IMR-90 (cell line): ENCODE results near the gene GLS. TPM values are rescaled to one million over a fixed set of nuclear protein-coding genes. Genes with fewer than 3 reads are reported as not detected.
A peak's percentile ranks its signal among the peaks of the same experiment; 100 is the strongest.

Experiments
- ATAC-seq: fragments of 200-7000 bp; cut with Tn5 transposase; 2 replicates; pipeline ENCODE4 v1.9.1; 2020; ENCODE audit warnings: low read depth, mild to moderate bottlenecking, moderate library complexity
- BruUV-seq: library from RNA; stranded (reverse); fragments of 400-500 nt; replicated peaks from 2 replicates; lab custom pipeline; 2021; lab: Mats Ljungman, UMichigan
- CTCF ChIA-PET: fragments of 300-600 bp; formaldehyde crosslinking; extraction: SDS; loops from one replicate; lab custom pipeline; 2021; ENCODE audit warnings: antibody characterized with exemption; lab: Yijun Ruan, JAX
- POLR2A ChIA-PET: fragments of 300-600 bp; sonication (Branson Sonifier 250); formaldehyde crosslinking; loops from one replicate; lab custom pipeline; 2022; ENCODE audit warnings: antibody characterized with exemption; ENCODE audit not compliant: unreplicated experiment; lab: Charles Lee
- DNase-seq: peaks from one replicate; pipeline ENCODE4 v3.0.0; 2013
- H2AFZ ChIP-seq: replicated peaks from 2 replicates; pipeline ENCODE3; 2013; ENCODE audit warnings: low read length, mild to moderate bottlenecking; ENCODE audit not compliant: poor library complexity
- H2AK5ac ChIP-seq: 2 replicates; pipeline ENCODE4 v1.6.1; 2013; ENCODE audit warnings: low read depth, low read length, inconsistent platforms
- H2AK9ac ChIP-seq: replicated peaks from 2 replicates; pipeline ENCODE3; 2013; ENCODE audit warnings: mild to moderate bottlenecking, low read depth, low read length, moderate library complexity; ENCODE audit not compliant: poor library complexity
- H2BK120ac ChIP-seq: 2 replicates; pipeline ENCODE4 v1.6.1; 2013; ENCODE audit warnings: low read depth, low read length, inconsistent platforms
- H2BK15ac ChIP-seq: 3 replicates; pipeline ENCODE4 v1.6.1; 2013; ENCODE audit warnings: low read depth, low read length, inconsistent platforms
- H2BK20ac ChIP-seq: 2 replicates; pipeline ENCODE4 v1.6.1; 2013; ENCODE audit warnings: low read depth, mild to moderate bottlenecking, inconsistent platforms, low read length, moderate library complexity
- H2BK5ac ChIP-seq: 2 replicates; pipeline ENCODE4 v1.6.1; 2013; ENCODE audit warnings: mild to moderate bottlenecking, low read depth, low read length, inconsistent platforms; ENCODE audit not compliant: poor library complexity, severe bottlenecking
- H3K14ac ChIP-seq: replicated peaks from 2 replicates; pipeline ENCODE4 v1.6.1; 2013; ENCODE audit warnings: low read depth, low read length, inconsistent platforms
- H3K18ac ChIP-seq: 2 replicates; pipeline ENCODE4 v1.6.1; 2013; ENCODE audit warnings: low read depth, low read length, control low read depth
- H3K23ac ChIP-seq: 2 replicates; pipeline ENCODE4 v1.6.1; 2013; ENCODE audit warnings: low read depth, low read length, inconsistent platforms
- H3K27ac ChIP-seq: 2 replicates; pipeline ENCODE4 v1.5.1; 2013; ENCODE audit warnings: mild to moderate bottlenecking, control low read depth, low read length; ENCODE audit not compliant: insufficient read depth
- H3K27me3 ChIP-seq: 2 replicates; pipeline ENCODE4 v1.6.1; 2013; ENCODE audit warnings: low read length; ENCODE audit not compliant: control insufficient read depth, insufficient read depth
- H3K36me3 ChIP-seq: 2 replicates; pipeline ENCODE4 v1.6.1; 2013; ENCODE audit warnings: low read length, mixed read lengths; ENCODE audit not compliant: control insufficient read depth, insufficient read depth
- H3K4ac ChIP-seq: 2 replicates; pipeline ENCODE4 v1.6.1; 2013; ENCODE audit warnings: low read depth, low read length, inconsistent platforms
- H3K4me1 ChIP-seq: 2 replicates; pipeline ENCODE4 v1.6.1; 2013; ENCODE audit warnings: low read length, mixed read lengths; ENCODE audit not compliant: control insufficient read depth, insufficient read depth
- H3K4me2 ChIP-seq: 2 replicates; pipeline ENCODE4 v1.6.1; 2013; ENCODE audit warnings: low read depth, mild to moderate bottlenecking, control low read depth, low read length, moderate library complexity
- H3K4me3 ChIP-seq: 2 replicates; pipeline ENCODE4 v1.5.1; 2013; ENCODE audit warnings: low read depth, mild to moderate bottlenecking, control low read depth, low read length, moderate library complexity; ENCODE audit not compliant: insufficient read depth
- H3K56ac ChIP-seq: 2 replicates; pipeline ENCODE4 v1.6.1; 2013; ENCODE audit warnings: low read length, inconsistent platforms; ENCODE audit not compliant: insufficient read depth; ENCODE audit errors: extremely low read depth
- H3K79me1 ChIP-seq, 2 experiments: 2 replicates each; pipeline ENCODE4 v1.6.1; 2013; ENCODE audit warnings: low read length in 2 of 2, inconsistent platforms in 1 of 2, low read depth in 1 of 2
- H3K9ac ChIP-seq: 2 replicates; pipeline ENCODE4 v1.6.1; 2013; ENCODE audit warnings: low read depth, low read length, control low read depth
- H3K9me1 ChIP-seq: 2 replicates; pipeline ENCODE4 v1.6.1; 2013; ENCODE audit warnings: low read length, inconsistent platforms; ENCODE audit not compliant: insufficient read depth
- H3K9me3 ChIP-seq: 2 replicates; pipeline ENCODE4 v1.6.1; 2013; ENCODE audit warnings: low read length; ENCODE audit not compliant: control insufficient read depth, insufficient read depth
- H4K20me1 ChIP-seq: 2 replicates; pipeline ENCODE4 v1.6.1; 2013; ENCODE audit warnings: low read length, inconsistent platforms; ENCODE audit not compliant: insufficient read depth
- H4K5ac ChIP-seq: 2 replicates; pipeline ENCODE4 v1.6.1; 2013; ENCODE audit warnings: mild to moderate bottlenecking, low read depth, low read length, control low read depth
- H4K8ac ChIP-seq, 2 experiments: 2 replicates each; pipeline ENCODE4 v1.6.1; 2013; ENCODE audit warnings: low read depth in 2 of 2, low read length in 2 of 2, control low read depth in 1 of 2, inconsistent platforms in 1 of 2
- H4K91ac ChIP-seq: 2 replicates; pipeline ENCODE4 v1.6.1; 2013; ENCODE audit warnings: low read depth, low read length, inconsistent platforms; ENCODE audit not compliant: insufficient read depth
- BHLHE40 ChIP-seq: fragments of 150-350 bp; IDR thresholded peaks from 2 replicates; pipeline ENCODE4 v1.6.1; 2016; ENCODE audit warnings: mild to moderate bottlenecking, low read depth, low read length
- CHD1 ChIP-seq: IDR thresholded peaks from 2 replicates; pipeline ENCODE4 v1.6.1; 2012; ENCODE audit warnings: low read depth, low read length, improper control_type of control experiment
- MAFK ChIP-seq: IDR thresholded peaks from 2 replicates; pipeline ENCODE4 v1.6.1; 2012; ENCODE audit warnings: low read depth, low read length, improper control_type of control experiment
- MAZ ChIP-seq: IDR thresholded peaks from 2 replicates; pipeline ENCODE4 v1.6.1; 2012; ENCODE audit warnings: low read depth, mild to moderate bottlenecking, low read length, improper control_type of control experiment, moderate library complexity, borderline replicate concordance
- MXI1 ChIP-seq: IDR thresholded peaks from 2 replicates; pipeline ENCODE4 v1.6.1; 2012; ENCODE audit warnings: low read depth, mild to moderate bottlenecking, low read length, moderate library complexity, borderline replicate concordance
- NFE2L2 ChIP-seq: fragments of 150-350 bp; IDR thresholded peaks from 2 replicates; pipeline ENCODE4 v1.6.1; 2016; ENCODE audit warnings: low read depth, mild to moderate bottlenecking, low read length
- POLR2A ChIP-seq: IDR thresholded peaks from 2 replicates; pipeline ENCODE4 v1.6.1; 2012; ENCODE audit warnings: mild to moderate bottlenecking, low read depth, low read length
- RCOR1 ChIP-seq: IDR thresholded peaks from 2 replicates; pipeline ENCODE4 v1.6.1; 2012; ENCODE audit warnings: mild to moderate bottlenecking, low read length, improper control_type of control experiment; ENCODE audit not compliant: insufficient replicate concordance
- SMC3 ChIP-seq: fragments of 150-350 bp; IDR thresholded peaks from 2 replicates; pipeline ENCODE4 v1.6.1; 2016; ENCODE audit warnings: low read depth, mild to moderate bottlenecking, antibody characterized with exemption, low read length, moderate library complexity
- WGBS, 2 experiments: methylation state at CpG; one replicate each; pipeline versions ENCODE4 v1.1.5 to v1.1.7; 2013; ENCODE audit warnings: missing lambda C conversion rate in 2 of 2; ENCODE audit not compliant: insufficient read length in 1 of 2; ENCODE audit errors: extremely low coverage in 2 of 2; 5-methylcytosine and 5-hydroxymethylcytosine counted together
- dilution Hi-C: fragments of 300-500 bp; cut with HindIII; formaldehyde crosslinking; loops from one replicate; pipeline ENCODE4 v1.14.3; 2018; ENCODE audit warnings: low sequenced_read_pairs; ENCODE audit not compliant: unreplicated experiment
- in situ Hi-C: fragments of 300-500 bp; cut with MboI; formaldehyde crosslinking; loops from 3 replicates; pipeline ENCODE4 v1.14.3; 2019; ENCODE audit warnings: low sequenced_read_pairs, inconsistent platforms, mixed read lengths
- intact Hi-C: fragments of 100-400 bp; cut with micrococcal nuclease; formaldehyde crosslinking; loops from 2 replicates; pipeline ENCODE4 v1.10.0; 2022
- polyA plus RNA-seq, 3 experiments: library from polyadenylated mRNA; depleted of rRNA; stranded (reverse); fragments of >200 nt; gene quantifications; 2 replicates each; pipeline ENCODE4 v1.2.3, GENCODE V29; 2012; ENCODE audit warnings: low replicate concordance in 1 of 3
- total RNA-seq: library from RNA; depleted of rRNA; stranded (reverse); fragments of >200 nt; gene quantifications from 2 replicates; pipeline ENCODE4 v1.2.3, GENCODE V29; 2012
- TF ChIP-seq, protein P1 (sequence below): fragments of 150-350 bp; IDR thresholded peaks from 2 replicates; pipeline ENCODE4 v1.6.1; 2016; ENCODE audit warnings: low read depth, mild to moderate bottlenecking, low read length, moderate library complexity, borderline replicate concordance
- TF ChIP-seq, protein P2 (sequence below): fragments of 150-350 bp; IDR thresholded peaks from 2 replicates; pipeline ENCODE4 v1.6.1; 2017; ENCODE audit warnings: mild to moderate bottlenecking, antibody characterized with exemption, low read length, low read depth
- TF ChIP-seq, protein P3 (sequence below): conservative IDR thresholded peaks from 2 replicates; pipeline ENCODE4 v1.5.1; 2012; ENCODE audit warnings: mild to moderate bottlenecking, low read depth, low read length, improper control_type of control experiment

GLS gene
- total and polyA plus RNA-seq, 2 of the 4 experiments (the other 2 are of a cell fraction): 87.5 to 130 TPM

DNA sequence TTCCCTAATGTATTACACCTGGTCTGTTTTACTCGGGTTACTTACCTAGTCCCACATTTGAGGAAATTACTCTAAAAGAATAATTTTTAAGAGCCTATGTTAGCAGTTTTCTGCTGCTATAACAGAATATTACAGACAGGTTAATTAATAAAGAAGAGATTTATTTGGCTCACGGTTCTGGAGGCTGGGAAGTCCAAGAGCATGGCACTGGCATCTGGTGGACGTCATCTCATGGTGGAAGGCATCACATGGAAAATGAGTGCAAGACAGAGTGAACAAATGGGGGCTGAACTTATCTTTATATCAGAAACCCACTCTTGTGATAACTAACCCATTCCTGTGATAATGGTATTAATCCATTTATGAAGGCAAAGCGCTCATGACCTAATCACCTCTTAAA is 12.8 kb upstream of the GLS start:
- in situ Hi-C loops: no loop called here
- Histone ChIP-seq H3K4me2 (no peak overlapping the region), H3K9me1 (peaks cover 8% of the 10 kb centered on the region), H3K79me1 (no peaks in the 10 kb centered on the region), H3K36me3 (no peaks in the 10 kb centered on the region), H3K56ac (0 out of 2 replicates have a peak overlapping the region, but pooled peaks have one; percentile 32), H2BK120ac (peak overlapping the region; percentile 73), H3K27me3 (no peaks in the 10 kb centered on the region), H3K4me3 (no peak overlapping the region), H2AK9ac (no peak overlapping the region), H2BK5ac (peak overlapping the region; percentile 86), H2AK5ac (peak overlapping the region; percentile 43; the same call in 1 of the 2 replicates), H3K9me3 (no peaks in the 10 kb centered on the region), H3K4me1 (peaks cover 9% of the 10 kb centered on the region), H2AFZ (no peak overlapping the region), H3K18ac (peak overlapping the region; percentile 78; the same call in 1 of the 2 replicates), H2BK20ac (peak overlapping the region; percentile 60), H3K4ac (peak overlapping the region; percentile 55; the same call in 1 of the 2 replicates), H4K5ac (no peak overlapping the region), H4K91ac (0 out of 2 replicates have a peak overlapping the region, but pooled peaks have one; percentile 41), H3K9ac (no peak overlapping the region), H4K20me1 (no peaks in the 10 kb centered on the region), H3K27ac (peak overlapping the region; percentile 47; the same call in 1 of the 2 replicates), H2BK15ac (no peak overlapping the region), H3K14ac (no peak overlapping the region), H4K8ac (no peak overlapping the region; a peak in 1 of 4 replicates), H3K23ac (no peak overlapping the region)
- intact Hi-C loops: no loop called here
- ChIA-PET POLR2A (no interaction called here), CTCF (no interaction called here)
- WGBS, 2 experiments: no CpG with 5 or more reads among the region's 4 CpGs
- TF ChIP-seq, protein P1, sequence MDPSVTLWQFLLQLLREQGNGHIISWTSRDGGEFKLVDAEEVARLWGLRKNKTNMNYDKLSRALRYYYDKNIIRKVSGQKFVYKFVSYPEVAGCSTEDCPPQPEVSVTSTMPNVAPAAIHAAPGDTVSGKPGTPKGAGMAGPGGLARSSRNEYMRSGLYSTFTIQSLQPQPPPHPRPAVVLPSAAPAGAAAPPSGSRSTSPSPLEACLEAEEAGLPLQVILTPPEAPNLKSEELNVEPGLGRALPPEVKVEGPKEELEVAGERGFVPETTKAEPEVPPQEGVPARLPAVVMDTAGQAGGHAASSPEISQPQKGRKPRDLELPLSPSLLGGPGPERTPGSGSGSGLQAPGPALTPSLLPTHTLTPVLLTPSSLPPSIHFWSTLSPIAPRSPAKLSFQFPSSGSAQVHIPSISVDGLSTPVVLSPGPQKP: no peak
- TF ChIP-seq, protein P2, sequence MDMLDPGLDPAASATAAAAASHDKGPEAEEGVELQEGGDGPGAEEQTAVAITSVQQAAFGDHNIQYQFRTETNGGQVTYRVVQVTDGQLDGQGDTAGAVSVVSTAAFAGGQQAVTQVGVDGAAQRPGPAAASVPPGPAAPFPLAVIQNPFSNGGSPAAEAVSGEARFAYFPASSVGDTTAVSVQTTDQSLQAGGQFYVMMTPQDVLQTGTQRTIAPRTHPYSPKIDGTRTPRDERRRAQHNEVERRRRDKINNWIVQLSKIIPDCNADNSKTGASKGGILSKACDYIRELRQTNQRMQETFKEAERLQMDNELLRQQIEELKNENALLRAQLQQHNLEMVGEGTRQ: no peak
- TF ChIP-seq MAZ: no peak
- TF ChIP-seq RCOR1: no peak
- TF ChIP-seq SMC3: no peak
- no peak for TF ChIP-seq MXI1
- no peak for TF ChIP-seq CHD1
- TF ChIP-seq, protein P3, sequence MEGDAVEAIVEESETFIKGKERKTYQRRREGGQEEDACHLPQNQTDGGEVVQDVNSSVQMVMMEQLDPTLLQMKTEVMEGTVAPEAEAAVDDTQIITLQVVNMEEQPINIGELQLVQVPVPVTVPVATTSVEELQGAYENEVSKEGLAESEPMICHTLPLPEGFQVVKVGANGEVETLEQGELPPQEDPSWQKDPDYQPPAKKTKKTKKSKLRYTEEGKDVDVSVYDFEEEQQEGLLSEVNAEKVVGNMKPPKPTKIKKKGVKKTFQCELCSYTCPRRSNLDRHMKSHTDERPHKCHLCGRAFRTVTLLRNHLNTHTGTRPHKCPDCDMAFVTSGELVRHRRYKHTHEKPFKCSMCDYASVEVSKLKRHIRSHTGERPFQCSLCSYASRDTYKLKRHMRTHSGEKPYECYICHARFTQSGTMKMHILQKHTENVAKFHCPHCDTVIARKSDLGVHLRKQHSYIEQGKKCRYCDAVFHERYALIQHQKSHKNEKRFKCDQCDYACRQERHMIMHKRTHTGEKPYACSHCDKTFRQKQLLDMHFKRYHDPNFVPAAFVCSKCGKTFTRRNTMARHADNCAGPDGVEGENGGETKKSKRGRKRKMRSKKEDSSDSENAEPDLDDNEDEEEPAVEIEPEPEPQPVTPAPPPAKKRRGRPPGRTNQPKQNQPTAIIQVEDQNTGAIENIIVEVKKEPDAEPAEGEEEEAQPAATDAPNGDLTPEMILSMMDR: no peak
- TF ChIP-seq NFE2L2: no peak
- no peak for TF ChIP-seq BHLHE40
- no peak for TF ChIP-seq MAFK
- no peak for TF ChIP-seq POLR2A
- DNase-seq (no peak), ATAC-seq (no peak)
- no TSS peak for BruUV-seq
- dilution Hi-C loops: no loop called here
